MG63 (cell line): ENCODE results near the gene TSPAN17. TPM values are rescaled to one million over a fixed set of nuclear protein-coding genes. Genes with fewer than 3 reads are reported as not detected.
"Not testable (repeated sequence)": the region's sequence is repeated elsewhere in the genome, so short reads cannot be mapped to it uniquely, and the experiment has no call there.

ENCODE experiments used
- DNase-seq: peaks from one replicate; pipeline ENCODE4 v3.0.0-alpha.2; 2020
- H3K27me3 ChIP-seq: fragments of 250-450 bp; sonication (Bioruptor Pico); 2 replicates; pipeline ENCODE4 v1.5.1; 2020; ENCODE audit warnings: mild to moderate bottlenecking, moderate library complexity
- H3K36me3 ChIP-seq: fragments of 250-450 bp; sonication (Bioruptor Pico); 2 replicates; pipeline ENCODE4 v1.5.1; 2020; ENCODE audit warnings: mild to moderate bottlenecking, moderate library complexity
- H3K4me3 ChIP-seq: fragments of 250-450 bp; sonication (Bioruptor Pico); 2 replicates; pipeline ENCODE4 v1.5.1; 2020; ENCODE audit warnings: mild to moderate bottlenecking, moderate library complexity
- H3K9me3 ChIP-seq: fragments of 250-450 bp; sonication (Bioruptor Pico); 2 replicates; pipeline ENCODE4 v1.5.1; 2020; ENCODE audit warnings: mild to moderate bottlenecking, moderate library complexity
- total RNA-seq: library from RNA; depleted of rRNA; stranded (reverse); fragments of >200 nt; shearing (Covaris generic); gene quantifications from 2 replicates; pipeline ENCODE4 v1.2.3, GENCODE V29; 2014; ENCODE audit warnings: low replicate concordance

The TSPAN17 gene
- total RNA-seq, 1 experiment from 2014 or later, result 120 TPM

DNA sequence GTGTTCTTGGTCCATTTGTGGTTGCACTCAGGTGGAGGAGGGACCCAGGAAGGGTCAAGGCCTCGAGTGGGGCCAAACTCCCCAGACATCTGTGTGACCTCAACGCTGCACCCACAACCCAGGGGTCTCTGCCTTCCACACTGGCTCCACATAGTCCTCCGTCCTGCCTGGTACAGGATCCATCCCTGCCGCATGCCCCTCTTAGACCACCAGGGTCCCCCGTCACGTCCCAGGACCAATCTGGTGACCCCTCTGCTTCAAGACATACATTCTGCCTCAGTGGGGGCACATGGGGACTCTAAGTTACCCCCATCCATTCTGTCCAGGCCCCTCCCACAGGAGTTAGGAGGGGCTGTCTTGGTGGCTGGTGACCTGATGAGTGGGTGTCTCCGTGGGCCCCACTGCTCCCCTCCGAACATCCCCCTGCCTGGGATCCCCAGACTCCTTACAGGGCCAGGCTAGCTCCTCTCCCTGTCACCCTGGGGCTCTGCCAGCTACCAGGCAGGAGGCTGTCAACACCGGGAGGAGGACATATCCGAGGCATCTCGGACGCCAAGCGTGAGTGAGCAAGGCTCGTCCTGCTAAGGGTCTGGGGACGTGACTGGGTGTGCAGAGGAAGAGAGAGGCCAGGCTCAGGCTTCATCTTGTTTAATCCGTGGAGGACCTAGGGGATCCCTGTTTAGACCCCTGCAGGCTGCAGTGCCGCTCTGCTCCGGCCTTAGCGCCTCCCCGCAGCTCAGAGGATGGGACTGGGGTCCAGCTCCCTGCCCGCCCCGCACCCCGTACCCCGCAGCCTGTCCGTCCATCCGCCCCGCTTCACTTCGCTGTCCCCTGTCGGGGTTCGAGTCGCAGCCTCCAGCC, 32.3 kb downstream of the TSPAN17 start:
- Histone ChIP-seq H3K9me3 (no peaks in the 10 kb centered on the region), H3K27me3 (peaks cover 24% of the 10 kb centered on the region), H3K4me3 (no peak overlapping the region), H3K36me3 (no peaks in the 10 kb centered on the region)
- DNase-seq, result no peak

DNA sequence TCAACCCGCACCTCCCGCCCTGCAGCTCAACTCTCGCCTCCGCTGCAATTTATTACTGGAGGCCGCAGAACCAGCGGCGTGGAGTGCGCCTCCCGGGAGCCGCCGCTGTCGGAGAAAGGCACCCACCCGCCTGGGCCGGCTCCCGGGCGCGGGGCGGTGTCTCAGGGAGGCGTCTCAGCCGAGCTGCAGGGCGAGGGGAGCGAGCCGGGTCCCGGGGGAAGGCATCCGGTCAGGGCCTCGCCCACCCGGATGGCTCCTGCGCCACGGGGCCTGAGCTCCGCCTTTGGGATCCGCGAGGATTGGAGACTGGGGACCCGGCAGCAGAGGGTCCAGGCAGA, 32.9 kb downstream of the TSPAN17 start:
- no peak overlapping the region for H3K4me3 ChIP-seq
- DNase-seq, result no peak
- peaks cover 2% of the 10 kb centered on the region for H3K9me3 ChIP-seq
- H3K27me3 ChIP-seq, result peaks cover 27% of the 10 kb centered on the region
- no peaks in the 10 kb centered on the region for H3K36me3 ChIP-seq

DNA sequence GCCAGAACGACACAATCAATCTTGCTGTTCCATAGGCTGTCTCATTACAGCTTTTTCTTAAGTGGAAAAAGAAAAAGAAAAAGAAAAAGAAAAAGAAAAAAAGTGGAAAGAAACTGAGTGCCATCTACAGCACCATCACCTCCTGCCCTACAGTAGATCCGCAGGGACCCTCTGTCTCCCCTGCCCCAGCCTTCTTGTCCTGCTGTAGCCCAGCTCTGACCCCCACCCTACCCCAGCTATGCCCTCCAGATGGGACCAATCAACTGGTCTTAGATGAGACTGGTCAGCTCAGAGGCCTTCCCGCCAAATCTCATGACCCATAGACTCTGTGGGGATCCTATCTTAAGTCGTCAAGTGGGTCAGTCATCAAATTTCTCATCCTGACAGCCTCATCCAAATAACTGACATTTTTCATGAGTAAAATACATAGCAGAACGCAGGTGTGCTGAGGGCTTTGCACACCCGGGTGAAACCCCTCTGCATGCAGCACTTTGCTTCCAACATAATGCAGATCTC, 34.8 kb downstream of the TSPAN17 start:
- Histone ChIP-seq H3K36me3 (no peaks in the 10 kb centered on the region), H3K4me3 (no peak overlapping the region), H3K9me3 (peaks cover 12% of the 10 kb centered on the region), H3K27me3 (peaks cover 31% of the 10 kb centered on the region)
- DNase-seq, result no peak

- DNase-seq, result no peak
- Histone ChIP-seq H3K9me3 (peaks cover 15% of the 10 kb centered on the region), H3K4me3 (no peak overlapping the region), H3K36me3 (no peaks in the 10 kb centered on the region), H3K27me3 (peaks cover 45% of the 10 kb centered on the region)
Observed at GRCh38 chr5:176685010-176685409, 37.7 kb downstream of the TSPAN17 start.

DNA sequence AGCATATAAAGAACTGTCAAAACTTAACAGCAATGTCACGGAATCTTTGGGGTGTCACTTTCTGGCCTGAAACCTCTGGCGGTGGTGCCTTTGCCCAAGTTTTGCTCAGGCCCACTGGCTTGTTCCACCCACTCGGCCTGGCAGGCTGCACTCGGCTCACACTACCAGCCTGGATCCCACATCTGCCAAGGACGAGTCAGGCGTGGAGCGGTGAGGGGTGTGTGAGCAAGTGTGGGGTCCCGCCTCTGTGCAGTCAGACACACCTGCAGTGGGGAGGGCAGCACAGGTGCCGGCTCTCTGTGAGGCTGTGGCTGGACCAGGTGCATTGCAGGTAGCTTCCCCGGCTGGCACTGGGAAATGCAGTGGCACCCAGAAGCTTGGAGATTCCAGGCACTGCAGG, 40.0 kb downstream of the TSPAN17 start:
- Histone ChIP-seq H3K4me3 (no peak overlapping the region), H3K9me3 (peaks cover 15% of the 10 kb centered on the region), H3K27me3 (peaks cover 42% of the 10 kb centered on the region), H3K36me3 (no peaks in the 10 kb centered on the region)
- DNase-seq, result no peak

- Histone ChIP-seq H3K27me3 (peaks cover 44% of the 10 kb centered on the region), H3K9me3 (peaks cover 15% of the 10 kb centered on the region), H3K36me3 (no peaks in the 10 kb centered on the region), H3K4me3 (no peak overlapping the region)
- DNase-seq, result no peak
Observed at GRCh38 chr5:176687881-176688280, 40.6 kb downstream of the TSPAN17 start.

DNA sequence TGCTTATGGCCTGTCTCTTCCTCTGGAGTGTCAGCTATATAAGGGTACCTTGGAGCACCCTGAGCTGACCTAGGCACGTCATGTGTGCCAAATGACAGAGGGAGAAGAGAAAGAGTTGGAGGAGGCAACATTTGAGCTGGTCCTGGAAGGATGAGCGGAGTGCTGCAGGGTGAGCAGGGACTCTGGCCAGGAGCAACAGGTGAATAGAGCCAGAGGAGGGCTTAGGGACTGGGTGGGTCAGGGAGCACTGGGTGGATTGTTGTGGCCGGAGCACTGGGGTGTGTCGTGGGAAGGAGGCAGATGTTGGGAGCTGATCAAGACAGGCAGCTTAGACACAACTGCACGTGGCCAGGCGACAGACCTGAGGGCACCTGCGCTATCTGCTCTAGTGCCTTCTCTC, 43.6 kb downstream of the TSPAN17 start:
- H3K9me3 ChIP-seq, result peaks cover 7% of the 10 kb centered on the region
- H3K27me3 ChIP-seq, result peaks cover 44% of the 10 kb centered on the region
- H3K4me3 ChIP-seq, result no peak overlapping the region
- H3K36me3 ChIP-seq, result no peaks in the 10 kb centered on the region
- no peak for DNase-seq

GRCh38 chr5:176691524-176691923, 44.2 kb downstream of the TSPAN17 start:
- Histone ChIP-seq H3K4me3 (no peak overlapping the region), H3K36me3 (no peaks in the 10 kb centered on the region), H3K27me3 (peaks cover 44% of the 10 kb centered on the region), H3K9me3 (peaks cover 7% of the 10 kb centered on the region)
- no peak for DNase-seq

- no peaks in the 10 kb centered on the region for H3K36me3 ChIP-seq
- peaks cover 48% of the 10 kb centered on the region for H3K27me3 ChIP-seq
Observed at GRCh38 chr5:176692326-176692725, 45.0 kb downstream of the TSPAN17 start.

DNA sequence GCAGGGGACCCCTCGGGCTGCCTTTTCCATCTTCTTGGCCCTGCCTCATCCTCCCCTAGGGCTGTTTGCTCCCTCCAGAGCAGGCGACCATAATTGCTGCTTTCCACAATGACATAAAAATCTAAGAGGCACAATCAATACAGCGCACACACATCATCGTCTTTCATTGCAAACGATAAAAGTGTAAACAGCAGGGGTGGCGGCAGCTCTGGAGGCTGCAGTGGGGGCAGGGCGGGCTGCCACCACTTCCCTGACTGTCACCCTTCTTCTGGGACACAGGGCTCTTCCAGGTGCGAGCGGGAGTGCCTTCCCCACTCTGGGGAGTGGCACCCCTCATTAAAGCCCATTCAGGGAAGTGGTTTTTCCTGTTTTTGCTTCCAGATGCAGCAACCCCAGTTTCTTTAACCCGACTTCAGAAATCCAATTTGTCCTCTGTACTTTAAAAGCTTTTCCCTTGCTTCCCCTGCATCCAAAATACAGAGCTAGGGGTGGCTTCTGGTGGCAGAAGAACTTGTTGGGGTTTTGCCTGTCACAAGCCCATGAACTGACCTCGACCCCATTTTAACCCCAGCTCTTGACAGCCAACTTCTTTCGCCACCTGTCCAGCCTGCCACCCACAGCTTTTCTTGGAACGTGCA, 45.7 kb downstream of the TSPAN17 start:
- Histone ChIP-seq H3K9me3 (no peaks in the 10 kb centered on the region), H3K27me3 (peaks cover 48% of the 10 kb centered on the region), H3K36me3 (no peaks in the 10 kb centered on the region), H3K4me3 (no peak overlapping the region)
- DNase-seq, result no peak

More at GRCh38 chr5:176692326-176692725, 45.0 kb downstream of the TSPAN17 start:
- H3K4me3 ChIP-seq, result no peak overlapping the region
- H3K9me3 ChIP-seq, result peaks cover under 1% of the 10 kb centered on the region; the same call in 1 of the 2 replicates
- DNase-seq, result no peak

DNA sequence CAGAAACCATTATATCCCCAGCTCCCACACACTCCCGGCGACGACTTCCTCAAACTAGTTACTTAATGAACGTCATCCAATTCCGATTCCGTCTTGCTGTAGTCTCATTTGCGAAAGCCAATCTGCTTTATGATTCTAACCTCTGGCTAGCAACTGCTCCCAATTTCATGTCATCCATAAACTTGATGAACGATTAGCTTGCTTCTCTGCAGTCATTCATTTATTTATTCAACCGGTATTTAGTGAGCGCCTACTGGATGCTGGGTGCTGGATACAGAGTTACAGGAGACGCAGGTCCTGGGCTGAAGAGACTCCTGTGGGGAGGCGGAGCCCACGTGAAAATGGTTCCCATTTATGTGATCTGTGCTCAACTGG, 46.2 kb downstream of the TSPAN17 start:
- H3K9me3 ChIP-seq, result no peaks in the 10 kb centered on the region
- no peaks in the 10 kb centered on the region for H3K36me3 ChIP-seq
- H3K4me3 ChIP-seq, result no peak overlapping the region
- H3K27me3 ChIP-seq, result peaks cover 46% of the 10 kb centered on the region
- no peak for DNase-seq

DNA sequence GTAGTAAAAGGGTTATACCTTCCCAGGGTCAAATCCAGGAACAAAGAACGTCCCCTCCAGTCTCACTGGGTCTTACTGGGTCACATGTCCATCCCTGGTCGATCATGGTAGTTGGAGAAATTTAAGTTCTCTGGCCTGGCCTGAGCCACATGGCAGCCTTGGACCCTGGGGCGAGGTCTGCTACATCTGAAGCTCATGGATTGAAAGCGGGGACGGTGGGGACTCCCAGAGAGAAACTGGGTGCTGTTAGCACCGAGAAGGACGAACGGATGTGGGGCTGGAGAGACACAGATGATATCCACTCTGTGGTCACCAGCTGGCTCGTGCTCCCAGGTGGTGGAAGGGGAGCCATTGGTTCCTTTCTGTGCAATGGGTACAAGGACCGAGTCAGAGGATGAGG, 46.9 kb downstream of the TSPAN17 start:
- DNase-seq, result no peak
- Histone ChIP-seq H3K36me3 (no peaks in the 10 kb centered on the region), H3K4me3 (no peak overlapping the region), H3K9me3 (no peaks in the 10 kb centered on the region), H3K27me3 (peaks cover 40% of the 10 kb centered on the region)

- H3K36me3 ChIP-seq, result no peaks in the 10 kb centered on the region
- H3K9me3 ChIP-seq, result no peaks in the 10 kb centered on the region
- no peak for DNase-seq
- H3K4me3 ChIP-seq, result no peak overlapping the region
- peaks cover 38% of the 10 kb centered on the region for H3K27me3 ChIP-seq
Observed at GRCh38 chr5:176694631-176695030, 47.3 kb downstream of the TSPAN17 start.

- Histone ChIP-seq H3K36me3 (no peaks in the 10 kb centered on the region), H3K27me3 (peaks cover 40% of the 10 kb centered on the region), H3K4me3 (no peak overlapping the region), H3K9me3 (no peaks in the 10 kb centered on the region)
- no peak for DNase-seq
Observed at GRCh38 chr5:176695073-176695472, 47.8 kb downstream of the TSPAN17 start.

GRCh38 chr5:176697267-176697933, 50.1 kb downstream of the TSPAN17 start:
- DNase-seq, result no peak
- no peaks in the 10 kb centered on the region for H3K36me3 ChIP-seq
- H3K9me3 ChIP-seq, result no peaks in the 10 kb centered on the region
- H3K27me3 ChIP-seq, result peaks cover 40% of the 10 kb centered on the region
- H3K4me3 ChIP-seq, result no peak overlapping the region

DNA sequence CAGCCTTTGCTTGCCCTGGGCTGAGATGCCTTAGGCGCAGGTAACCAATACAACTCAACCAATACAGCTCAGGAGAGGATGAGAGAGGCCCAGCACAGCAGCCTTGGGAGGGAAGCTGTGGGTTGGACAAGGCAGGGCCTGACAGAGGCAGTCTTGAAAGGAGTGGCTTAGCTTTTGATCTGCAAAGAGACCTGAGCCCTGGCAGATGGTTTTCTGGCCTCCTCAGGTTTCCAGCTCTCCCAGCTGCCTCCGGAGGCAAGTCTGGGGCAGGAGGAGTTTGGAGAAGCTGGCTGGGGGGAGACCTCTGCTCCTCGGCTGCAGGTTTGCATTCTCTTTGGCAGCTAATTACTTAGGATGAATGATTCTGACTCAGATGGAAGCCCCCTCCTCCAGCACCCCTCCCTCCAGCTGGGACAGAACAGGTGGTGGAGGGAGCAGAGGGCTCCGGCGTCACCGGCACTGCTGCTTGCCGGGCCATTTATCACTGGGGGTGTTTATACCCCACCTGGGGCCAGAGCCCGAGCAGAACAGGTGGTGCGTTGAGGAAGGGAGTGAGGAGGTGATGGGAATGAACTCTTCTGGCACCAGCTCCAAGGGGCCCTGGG, 50.8 kb downstream of the TSPAN17 start:
- Histone ChIP-seq H3K9me3 (no peaks in the 10 kb centered on the region), H3K36me3 (no peaks in the 10 kb centered on the region), H3K27me3 (peaks cover 34% of the 10 kb centered on the region), H3K4me3 (no peak overlapping the region)
- DNase-seq, result no peak

- DNase-seq, H3K9me3 ChIP-seq, H3K36me3 ChIP-seq, H3K4me3 ChIP-seq: not testable (repeated sequence)
- peaks cover 20% of the 10 kb centered on the region for H3K27me3 ChIP-seq
Observed at GRCh38 chr5:176699446-176699845, 52.2 kb downstream of the TSPAN17 start.
